Lower leg skin (tissue), 4 donors: Measurements from ENCODE around the gene RIF1. TPM values are rescaled to one million over a fixed set of nuclear protein-coding genes. Genes with fewer than 3 reads are reported as not detected.

Experiments used
- DNase-seq, 2 donors: peaks; one replicate each; pipeline ENCODE4 v3.0.0-alpha.2; 2019; ENCODE audit warnings: low spot score in 2 of 2
- H3K4me3 ChIP-seq: fragments of 200-600 bp; sonication (generic); 2 replicates; pipeline ENCODE4 v1.5.1; 2017; ENCODE audit warnings: mild to moderate bottlenecking, low read depth; ENCODE audit not compliant: poor library complexity, severe bottlenecking
- POLR2A ChIP-seq, 2 donors: fragments of 450-650 bp; IDR thresholded peaks; one replicate each; pipeline ENCODE4 v1.6.1; 2016 to 2017; ENCODE audit warnings: antibody characterized with exemption in 2 of 2, mild to moderate bottlenecking in 1 of 2, moderate library complexity in 1 of 2
- WGBS, 2 donors: methylation state at CpG; one replicate each; pipeline ENCODE4 v1.1.5; 2018; 5-methylcytosine and 5-hydroxymethylcytosine counted together
- intact Hi-C: fragments of 100-400 bp; cut with DNase I; formaldehyde crosslinking; loops from one replicate; pipeline ENCODE4 v1.15.0; 2023; ENCODE audit warnings: low total_unique reads
- total RNA-seq, 4 donors: library from RNA; depleted of rRNA; stranded (reverse); fragments of >200 nt; gene quantifications; one replicate each; pipeline ENCODE4 v1.1.0, GENCODE V29; 2016
- TF ChIP-seq, protein P1 (sequence below), 3 donors: fragments of 450-650 bp; IDR thresholded peaks; one replicate each; pipeline ENCODE4 v1.5.1; 2016; ENCODE audit warnings: antibody characterized with exemption in 3 of 3, mild to moderate bottlenecking in 3 of 3, moderate library complexity in 2 of 3

Gene RIF1
- total RNA-seq, 4 donors from 2014 or later = 24.6 to 38.4 (median 31.4) TPM

DNA sequence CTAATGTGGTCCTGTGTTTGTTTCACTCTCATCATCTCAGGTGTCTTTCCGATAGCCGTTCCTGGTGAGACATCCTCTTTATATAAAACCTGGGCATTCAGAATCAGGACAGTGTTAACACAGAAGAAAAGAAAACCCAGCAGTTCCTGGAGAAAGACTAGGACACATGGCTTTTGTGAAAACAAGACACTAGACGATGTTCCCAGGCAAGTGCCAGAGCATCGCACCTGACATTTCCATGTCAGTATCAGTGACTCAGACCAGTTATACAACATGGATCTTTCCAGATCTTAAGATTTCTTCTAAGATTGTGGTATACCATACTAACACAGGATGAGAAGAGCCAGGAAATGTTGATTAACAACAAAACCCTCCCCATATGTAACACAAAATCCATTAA is 96.5 kb downstream of the RIF1 start:
- TF ChIP-seq POLR2A (IDR thresholded peaks at IDR 0.05) = no peak
- TF ChIP-seq, protein P1, sequence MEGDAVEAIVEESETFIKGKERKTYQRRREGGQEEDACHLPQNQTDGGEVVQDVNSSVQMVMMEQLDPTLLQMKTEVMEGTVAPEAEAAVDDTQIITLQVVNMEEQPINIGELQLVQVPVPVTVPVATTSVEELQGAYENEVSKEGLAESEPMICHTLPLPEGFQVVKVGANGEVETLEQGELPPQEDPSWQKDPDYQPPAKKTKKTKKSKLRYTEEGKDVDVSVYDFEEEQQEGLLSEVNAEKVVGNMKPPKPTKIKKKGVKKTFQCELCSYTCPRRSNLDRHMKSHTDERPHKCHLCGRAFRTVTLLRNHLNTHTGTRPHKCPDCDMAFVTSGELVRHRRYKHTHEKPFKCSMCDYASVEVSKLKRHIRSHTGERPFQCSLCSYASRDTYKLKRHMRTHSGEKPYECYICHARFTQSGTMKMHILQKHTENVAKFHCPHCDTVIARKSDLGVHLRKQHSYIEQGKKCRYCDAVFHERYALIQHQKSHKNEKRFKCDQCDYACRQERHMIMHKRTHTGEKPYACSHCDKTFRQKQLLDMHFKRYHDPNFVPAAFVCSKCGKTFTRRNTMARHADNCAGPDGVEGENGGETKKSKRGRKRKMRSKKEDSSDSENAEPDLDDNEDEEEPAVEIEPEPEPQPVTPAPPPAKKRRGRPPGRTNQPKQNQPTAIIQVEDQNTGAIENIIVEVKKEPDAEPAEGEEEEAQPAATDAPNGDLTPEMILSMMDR (IDR thresholded peaks at IDR 0.05) = no peak
- no peak overlapping the region for H3K4me3 ChIP-seq
- WGBS, 2 donors = 92 to 96% methylated on average over 4 of the region's 4 CpGs
- intact Hi-C loops = no loop called here
- no peak for DNase-seq

GRCh38 chr2:151508519-151508918 is 98.8 kb downstream of the RIF1 start:
- H3K4me3 ChIP-seq = no peak overlapping the region
- 62 to 64% methylated on average over 3 of the region's 3 CpGs for WGBS, 2 donors
- DNase-seq = no peak
- TF ChIP-seq, protein P1 (IDR thresholded peaks at IDR 0.05) = no peak
- TF ChIP-seq POLR2A (IDR thresholded peaks at IDR 0.05) = no peak
- intact Hi-C loops = no loop called here

- intact Hi-C loops = no loop called here
- no peak overlapping the region for H3K4me3 ChIP-seq
- WGBS, 2 donors = 84 to 86% methylated on average over 3 of the region's 3 CpGs
- no peak for DNase-seq
- no peak for TF ChIP-seq POLR2A (IDR thresholded peaks at IDR 0.05)
- TF ChIP-seq, protein P1 (IDR thresholded peaks at IDR 0.05) = no peak
These were observed 109.1 kb downstream of the RIF1 start for GRCh38 chr2:151518802-151519201.

GRCh38 chr2:151520976-151521375 is 111.3 kb downstream of the RIF1 start:
- TF ChIP-seq, protein P1 (IDR thresholded peaks at IDR 0.05) = no peak
- TF ChIP-seq POLR2A (IDR thresholded peaks at IDR 0.05) = no peak
- WGBS, 2 donors = 72 to 95% methylated on average over 1 of the region's 1 CpG
- no peak for DNase-seq
- H3K4me3 ChIP-seq = no peak overlapping the region
- intact Hi-C loops = no loop called here

DNA sequence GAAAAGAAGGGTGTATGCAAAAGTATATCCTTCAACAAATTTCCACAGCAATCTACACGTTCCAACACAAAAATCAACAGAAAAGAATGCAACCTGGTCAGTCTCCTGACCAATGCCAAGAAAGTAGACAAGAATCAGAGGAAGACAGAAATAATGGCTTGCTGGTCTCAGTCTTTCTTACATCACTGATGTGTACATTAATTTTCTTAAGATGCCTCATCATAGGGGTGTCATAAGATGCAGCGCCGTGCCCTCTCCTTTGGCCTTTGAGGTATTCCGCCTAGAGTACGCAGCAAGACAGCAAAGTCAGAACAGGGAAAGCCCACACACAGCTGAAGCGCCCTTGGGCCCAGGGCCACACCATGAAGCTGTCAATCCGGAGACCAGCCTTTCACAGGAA is 112.9 kb downstream of the RIF1 start:
- no peak overlapping the region for H3K4me3 ChIP-seq
- WGBS, 2 donors = 92 to 96% methylated on average over 7 of the region's 7 CpGs
- no peak for DNase-seq
- TF ChIP-seq, protein P1 (IDR thresholded peaks at IDR 0.05) = no peak
- no peak for TF ChIP-seq POLR2A (IDR thresholded peaks at IDR 0.05)
- intact Hi-C loops = no loop called here

GRCh38 chr2:151523850-151524249 is 114.1 kb downstream of the RIF1 start:
- no peak overlapping the region for H3K4me3 ChIP-seq
- WGBS, 2 donors = 74 to 80% methylated on average over 3 of the region's 3 CpGs
- TF ChIP-seq, protein P1 (IDR thresholded peaks at IDR 0.05) = no peak
- no peak for TF ChIP-seq POLR2A (IDR thresholded peaks at IDR 0.05)
- intact Hi-C loops = no loop called here
- no peak for DNase-seq
